SJCRH30 (cell line): ENCODE data around the gene DUXB. TPM values are rescaled to one million over a fixed set of nuclear protein-coding genes. Genes with fewer than 3 reads are reported as not detected.

ENCODE experiments used
- DNase-seq, 2 experiments: peaks; one replicate each; pipeline ENCODE4 v3.0.0-alpha.2; 2015 to 2020
- H3K27ac ChIP-seq: fragments of 250-450 bp; sonication (Bioruptor Pico); 2 replicates; pipeline ENCODE4 v1.5.1; 2020; ENCODE audit warnings: mild to moderate bottlenecking, moderate library complexity
- H3K27me3 ChIP-seq: fragments of 250-450 bp; sonication (Bioruptor Pico); 2 replicates; pipeline ENCODE4 v1.5.1; 2020; ENCODE audit warnings: mild to moderate bottlenecking, moderate library complexity
- H3K36me3 ChIP-seq: fragments of 250-450 bp; sonication (Bioruptor Pico); 2 replicates; pipeline ENCODE4 v1.5.1; 2020; ENCODE audit warnings: mild to moderate bottlenecking, moderate library complexity
- H3K4me1 ChIP-seq: fragments of 250-450 bp; sonication (Bioruptor Pico); 2 replicates; pipeline ENCODE4 v1.5.1; 2020; ENCODE audit warnings: mild to moderate bottlenecking, moderate library complexity
- H3K4me3 ChIP-seq: fragments of 250-450 bp; sonication (Bioruptor Pico); 2 replicates; pipeline ENCODE4 v1.5.1; 2020; ENCODE audit warnings: mild to moderate bottlenecking, moderate library complexity
- H3K9me3 ChIP-seq: fragments of 250-450 bp; sonication (Bioruptor Pico); replicated peaks from 2 replicates; pipeline ENCODE4 v1.5.1; 2020; ENCODE audit warnings: mild to moderate bottlenecking, moderate library complexity
- total RNA-seq: library from RNA; depleted of rRNA; stranded (reverse); fragments of >200 nt; shearing (Covaris generic); gene quantifications from 2 replicates; pipeline ENCODE4 v1.2.3, GENCODE V29; 2014; rRNA removed

The DUXB gene, protein sequence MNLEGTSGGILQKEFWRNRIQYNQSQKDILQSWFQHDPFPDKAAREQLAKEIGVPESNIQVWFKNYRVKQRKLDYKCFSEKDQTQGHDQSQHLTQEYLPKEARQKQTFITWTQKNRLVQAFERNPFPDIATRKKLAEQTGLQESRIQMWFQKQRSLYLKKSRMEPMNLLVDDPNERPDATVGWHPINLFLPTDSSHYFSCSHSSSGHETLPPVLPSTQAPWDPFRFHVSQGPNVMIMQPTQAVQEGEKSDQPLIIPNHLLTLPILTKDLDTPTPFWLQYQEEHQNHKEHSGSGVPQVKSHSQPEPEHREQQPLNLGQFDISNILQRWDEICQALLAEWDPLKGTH
- not detected in 2 replicates for total RNA-seq

DNA sequence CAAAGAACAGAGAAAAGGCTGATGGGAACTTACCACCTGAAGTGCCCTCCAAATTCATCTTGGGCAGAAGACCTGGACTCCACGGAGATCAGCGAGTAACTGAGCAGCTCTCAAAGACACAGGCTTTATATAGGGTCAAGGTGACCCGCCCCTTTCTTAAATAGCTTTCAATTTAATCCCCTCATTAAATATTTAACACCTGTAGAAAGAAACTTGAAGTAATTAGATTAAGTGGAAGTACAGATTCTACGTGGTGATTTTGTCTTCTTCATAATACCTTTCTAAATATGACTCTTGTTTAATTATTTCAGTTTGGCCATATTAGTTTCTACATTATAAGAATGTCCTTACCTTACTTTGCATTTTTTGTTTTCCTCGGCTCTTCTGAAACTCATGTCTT lies at the start of gene DUXB:
Gene DUXB (minus strand): TSS at position 101 of the 400 bp plus-strand sequence. CDS start 43 bp downstream, at position 58.
- DNase-seq: no peak
- Histone ChIP-seq H3K27ac (no peak within 1 kb of the TSS), H3K36me3 (no peaks in the 10 kb centered on the region), H3K9me3 (no peaks in the 10 kb centered on the region), H3K4me1 (no peaks in the 10 kb centered on the region), H3K4me3 (no peak within 1 kb of the TSS), H3K27me3 (no peaks in the 10 kb centered on the region)

DNA sequence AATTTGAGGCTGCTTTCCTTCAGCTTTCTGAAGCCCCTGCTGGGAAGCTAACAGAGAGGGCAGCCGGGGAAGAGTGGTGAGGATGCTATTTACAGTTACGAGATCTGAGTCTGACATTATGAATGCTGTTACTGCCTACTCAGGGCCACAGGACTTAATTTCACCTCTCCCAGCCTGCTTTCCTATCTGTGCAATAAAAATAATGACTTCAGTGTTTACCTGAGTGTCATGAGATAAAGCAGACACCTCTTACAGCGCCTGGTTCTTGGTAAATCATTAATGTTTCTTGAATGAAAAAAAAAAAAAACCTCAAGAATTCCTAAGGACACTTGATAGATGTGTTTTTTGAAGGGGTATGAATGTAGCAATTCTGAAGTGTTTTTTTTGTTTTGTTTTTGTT lies 49.3 kb upstream of the DUXB start:
- no peaks in the 10 kb centered on the region for H3K36me3 ChIP-seq
- H3K9me3 ChIP-seq: no peaks in the 10 kb centered on the region
- no peak overlapping the region for H3K4me3 ChIP-seq
- no peaks in the 10 kb centered on the region for H3K4me1 ChIP-seq
- DNase-seq: no peak
- no peaks in the 10 kb centered on the region for H3K27me3 ChIP-seq
- H3K27ac ChIP-seq: no peak overlapping the region

DNA sequence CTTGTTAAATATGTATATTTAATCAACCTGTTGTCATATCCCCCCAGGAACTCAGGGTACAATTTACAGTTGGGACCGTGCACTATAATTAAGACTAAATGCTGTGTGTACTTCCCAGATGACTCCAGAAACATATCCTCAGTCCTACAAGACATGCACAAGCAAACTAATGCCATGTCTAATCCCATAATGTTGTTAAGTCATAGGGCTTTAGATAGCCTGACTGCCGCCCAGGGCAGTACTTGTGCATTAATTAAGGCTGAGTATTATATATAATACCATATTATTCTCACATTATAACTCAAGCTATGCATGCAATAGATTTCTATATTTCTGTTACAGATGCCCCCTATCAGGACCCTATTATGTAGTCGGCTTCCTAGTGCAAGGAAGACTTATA lies 45.1 kb upstream of the DUXB start:
- H3K36me3 ChIP-seq: no peaks in the 10 kb centered on the region
- no peak overlapping the region for H3K27ac ChIP-seq
- H3K27me3 ChIP-seq: no peaks in the 10 kb centered on the region
- no peak overlapping the region for H3K4me3 ChIP-seq
- DNase-seq: no peak
- no peaks in the 10 kb centered on the region for H3K4me1 ChIP-seq
- H3K9me3 ChIP-seq: 0 out of 2 replicates have a peak, but pooled peaks cover 3% of the 10 kb centered on the region

DNA sequence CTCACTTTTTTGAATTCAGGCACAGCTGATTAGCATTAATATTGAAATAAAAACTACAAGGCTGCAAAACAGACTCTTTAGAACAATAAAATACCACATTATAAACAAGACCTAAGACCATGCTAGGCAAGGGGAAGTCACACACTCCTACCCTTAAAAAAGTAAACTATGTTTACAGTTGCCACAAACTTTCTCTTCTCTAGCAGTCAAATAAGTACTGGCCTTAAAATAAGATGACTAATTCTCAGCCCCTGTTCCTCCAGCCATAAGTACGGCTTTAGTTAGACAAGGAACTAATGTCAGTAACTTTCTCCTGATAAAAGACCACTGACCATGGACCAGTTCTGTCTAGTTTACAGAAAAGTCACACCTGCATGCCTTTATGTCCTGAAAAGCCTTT lies 44.6 kb upstream of the DUXB start:
- H3K36me3 ChIP-seq: no peaks in the 10 kb centered on the region
- no peaks in the 10 kb centered on the region for H3K27me3 ChIP-seq
- H3K4me3 ChIP-seq: no peak overlapping the region
- no peak overlapping the region for H3K27ac ChIP-seq
- no peaks in the 10 kb centered on the region for H3K4me1 ChIP-seq
- H3K9me3 ChIP-seq: 0 out of 2 replicates have a peak, but pooled peaks cover 3% of the 10 kb centered on the region
- DNase-seq: no peak

DNA sequence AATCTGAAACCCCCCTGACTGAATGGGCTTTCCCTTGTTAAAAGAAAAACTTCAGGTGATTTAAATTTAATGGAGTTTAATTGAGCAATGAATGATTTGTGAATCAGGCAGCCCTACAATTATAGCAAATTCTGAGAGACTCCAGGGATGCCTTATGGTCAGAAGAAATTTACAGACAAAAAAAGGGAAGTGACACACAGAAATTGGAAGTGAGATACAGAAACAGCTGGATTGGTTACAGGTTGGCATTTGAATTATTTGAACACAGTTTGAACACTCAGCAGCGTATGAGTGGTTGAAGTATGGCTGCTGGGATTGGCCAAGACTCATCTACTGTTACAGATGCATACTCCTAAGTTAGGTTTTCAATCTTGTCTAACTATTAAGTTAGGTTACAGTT lies 44.0 kb upstream of the DUXB start:
- Histone ChIP-seq H3K27ac (no peak overlapping the region), H3K4me1 (no peaks in the 10 kb centered on the region), H3K36me3 (no peaks in the 10 kb centered on the region), H3K9me3 (0 out of 2 replicates have a peak, but pooled peaks cover 3% of the 10 kb centered on the region), H3K27me3 (no peaks in the 10 kb centered on the region), H3K4me3 (no peak overlapping the region)
- no peak for DNase-seq

DNA sequence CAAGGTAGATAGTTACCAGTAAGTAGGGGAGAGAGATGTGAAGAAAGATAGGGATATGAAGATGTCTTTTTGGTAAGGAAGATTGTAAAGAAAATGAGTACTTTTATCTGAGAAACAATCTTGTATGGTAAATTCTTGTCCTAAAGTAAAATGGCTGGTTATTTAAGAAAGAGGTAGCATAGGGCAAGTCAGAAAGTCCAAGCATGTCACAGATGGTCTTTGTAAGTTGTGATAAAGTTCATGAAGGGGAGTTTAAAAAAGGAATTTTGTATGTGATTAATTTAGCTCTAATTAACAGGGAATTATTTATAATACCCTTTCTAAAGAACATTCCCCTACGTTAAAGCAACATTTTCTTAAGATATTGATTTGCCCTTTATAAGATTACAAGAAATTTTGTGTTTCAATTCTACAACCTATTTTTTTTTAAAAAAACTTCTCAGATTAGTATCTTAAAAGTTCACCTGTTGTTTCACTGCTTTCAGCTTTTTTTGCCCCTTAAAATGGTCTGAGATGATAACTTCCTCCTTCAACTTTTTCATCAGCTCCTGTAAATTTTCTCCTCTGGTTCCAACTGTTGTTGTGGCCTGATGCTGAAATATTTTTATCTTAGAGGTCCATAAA lies 41.3 kb upstream of the DUXB start:
- Histone ChIP-seq H3K27me3 (no peaks in the 10 kb centered on the region), H3K27ac (no peak overlapping the region), H3K9me3 (0 out of 2 replicates have a peak, but pooled peaks cover 3% of the 10 kb centered on the region), H3K4me1 (no peaks in the 10 kb centered on the region), H3K36me3 (no peaks in the 10 kb centered on the region), H3K4me3 (no peak overlapping the region)
- DNase-seq: no peak

DNA sequence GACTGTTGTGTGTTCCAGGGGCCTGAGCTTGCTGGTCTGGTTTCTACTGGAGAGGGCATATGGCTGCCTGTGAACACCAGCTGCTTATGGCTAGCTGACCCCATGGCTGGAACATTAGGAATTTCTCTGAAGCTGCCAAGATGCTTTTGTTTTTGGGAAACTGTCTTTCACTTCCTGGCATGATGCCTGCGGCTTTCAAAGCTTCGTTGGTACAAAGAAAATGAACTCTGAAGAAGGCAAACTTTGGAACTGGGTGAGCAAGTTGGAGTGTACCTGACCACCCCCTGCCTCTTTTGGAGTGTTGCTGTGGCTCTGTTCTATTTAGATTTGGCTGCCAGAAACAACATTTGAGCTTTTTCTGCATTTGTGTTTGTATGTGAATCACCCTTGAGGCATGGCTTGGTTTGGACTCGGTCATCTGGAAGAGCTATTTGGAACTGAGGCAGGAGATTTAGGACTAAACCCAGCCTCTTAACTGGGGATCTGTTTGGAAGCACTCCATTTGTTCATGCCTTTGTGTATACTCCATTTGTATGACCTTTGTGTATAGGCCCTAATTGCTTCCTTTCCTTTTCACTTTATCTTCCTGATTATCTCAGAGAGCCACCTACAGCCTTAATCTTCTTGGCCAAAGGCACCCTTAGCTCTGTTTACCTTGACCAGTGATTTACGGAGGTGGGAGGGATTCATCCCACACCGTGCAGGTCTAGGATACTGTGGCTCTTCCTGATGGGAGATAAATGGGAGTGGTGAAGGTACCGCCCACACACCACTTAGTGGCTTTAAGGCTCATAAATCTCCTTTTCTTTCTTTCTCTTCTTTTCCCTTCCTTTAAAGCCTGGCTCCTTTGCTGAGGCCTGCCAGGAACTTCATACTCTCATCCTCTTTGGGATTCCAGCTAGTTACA lies 32.3 kb upstream of the DUXB start:
- Histone ChIP-seq H3K9me3 (no peaks in the 10 kb centered on the region), H3K27me3 (no peaks in the 10 kb centered on the region), H3K27ac (peak overlapping the region; percentile 6; the same call in 1 of the 2 replicates), H3K36me3 (no peaks in the 10 kb centered on the region), H3K4me1 (no peaks in the 10 kb centered on the region), H3K4me3 (no peak overlapping the region)
- peak in 1 of 2 experiments; percentile 13 for DNase-seq

DNA sequence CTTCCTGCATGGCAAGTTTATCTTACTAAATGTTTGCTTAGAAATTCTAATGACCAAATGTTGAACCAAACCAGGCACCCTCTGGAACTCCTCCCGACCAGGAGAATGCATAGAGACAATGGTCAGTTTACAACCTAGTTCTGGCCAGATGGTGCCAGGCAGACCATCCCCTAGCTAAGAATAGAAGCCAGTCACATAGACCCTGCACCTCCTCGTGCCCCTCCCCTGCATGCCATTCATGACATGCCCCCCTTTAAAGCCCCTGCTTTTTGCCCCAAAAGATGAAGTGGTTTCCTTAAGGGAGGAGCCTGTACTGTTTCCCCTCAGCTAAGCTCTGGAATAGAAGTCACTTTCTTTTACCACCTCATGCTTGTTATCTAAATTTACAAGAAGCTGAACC lies 31.6 kb upstream of the DUXB start:
- Histone ChIP-seq H3K4me3 (no peak overlapping the region), H3K9me3 (no peaks in the 10 kb centered on the region), H3K27me3 (no peaks in the 10 kb centered on the region), H3K36me3 (no peaks in the 10 kb centered on the region), H3K27ac (no peak overlapping the region), H3K4me1 (no peaks in the 10 kb centered on the region)
- no peak for DNase-seq

DNA sequence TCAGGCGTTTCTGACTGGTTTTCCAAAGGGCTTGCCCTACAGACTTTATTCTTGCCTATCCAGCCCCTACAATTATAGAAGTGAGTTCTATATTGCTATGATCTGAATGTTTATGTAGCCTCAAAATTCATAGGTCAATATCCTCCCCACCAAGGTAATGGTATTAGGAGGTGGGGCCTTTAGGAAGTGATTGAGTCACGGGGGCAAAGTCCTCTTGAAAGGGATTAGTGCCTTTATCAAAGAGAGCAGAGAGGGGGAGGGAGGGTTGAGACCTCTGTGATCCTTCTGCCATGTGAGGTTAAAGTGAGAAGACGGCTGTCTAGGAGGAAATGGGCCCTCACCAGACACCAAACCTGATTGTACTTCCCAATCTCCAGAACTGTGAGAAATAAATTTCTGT lies 26.0 kb upstream of the DUXB start:
- no peaks in the 10 kb centered on the region for H3K36me3 ChIP-seq
- no peaks in the 10 kb centered on the region for H3K27me3 ChIP-seq
- no peak overlapping the region for H3K4me3 ChIP-seq
- H3K4me1 ChIP-seq: no peaks in the 10 kb centered on the region
- no peak overlapping the region for H3K27ac ChIP-seq
- no peaks in the 10 kb centered on the region for H3K9me3 ChIP-seq
- no peak for DNase-seq

DNA sequence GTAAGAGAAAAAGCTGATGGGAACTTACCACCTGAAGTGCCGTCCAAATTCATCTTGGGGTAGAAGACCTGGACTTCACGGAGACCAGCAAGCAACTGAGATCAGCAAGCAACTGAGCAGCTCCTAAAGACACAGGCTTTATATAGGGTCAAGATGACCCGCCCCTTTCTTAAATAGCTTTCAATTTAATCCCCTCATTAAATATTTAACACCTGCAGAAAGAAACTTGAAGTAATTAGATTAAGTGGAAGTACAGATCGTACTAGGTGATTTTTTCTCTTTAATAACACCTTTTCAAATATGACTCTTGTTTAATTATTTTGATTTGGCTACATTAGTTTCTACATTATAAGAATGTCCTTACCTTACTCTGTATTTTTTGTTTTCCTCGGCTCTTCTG lies 25.1 kb upstream of the DUXB start, which contains the start of gene CPHXL:
Gene CPHXL (minus strand): TSS at position 101 of the 400 bp plus-strand sequence. CDS start 48 bp downstream, at position 53.
- Histone ChIP-seq H3K27ac (no peak within 1 kb of the TSS), H3K4me3 (no peak within 1 kb of the TSS)
- no peak for DNase-seq

DNA sequence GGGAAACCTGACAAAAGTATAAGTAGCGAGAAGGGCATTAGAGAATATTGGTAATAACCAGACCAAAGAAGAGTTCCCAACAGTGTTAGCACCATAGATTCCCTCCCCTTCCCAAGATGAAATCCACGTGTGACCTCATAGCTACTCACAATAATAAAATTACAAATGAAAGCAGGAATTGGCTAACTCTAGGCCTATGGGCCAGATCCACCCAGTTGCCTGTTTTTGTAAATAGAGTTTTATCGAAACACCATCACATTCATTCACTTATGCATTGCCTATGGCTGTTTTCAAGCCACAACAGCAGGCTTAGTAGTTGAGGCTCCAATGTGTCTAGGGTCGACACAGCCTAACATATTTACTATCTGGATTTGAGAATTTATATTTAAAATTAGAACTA lies 17.2 kb upstream of the DUXB start:
- H3K36me3 ChIP-seq: no peaks in the 10 kb centered on the region
- no peak overlapping the region for H3K4me3 ChIP-seq
- H3K27ac ChIP-seq: no peak overlapping the region
- H3K4me1 ChIP-seq: no peaks in the 10 kb centered on the region
- H3K9me3 ChIP-seq: no peaks in the 10 kb centered on the region
- DNase-seq: no peak
- no peaks in the 10 kb centered on the region for H3K27me3 ChIP-seq

More for the DNA sequence above, 25.1 kb upstream of the DUXB start, which contains the start of gene CPHXL:
- Histone ChIP-seq H3K9me3 (no peaks in the 10 kb centered on the region), H3K4me1 (no peaks in the 10 kb centered on the region), H3K36me3 (no peaks in the 10 kb centered on the region), H3K27me3 (no peaks in the 10 kb centered on the region)

DNA sequence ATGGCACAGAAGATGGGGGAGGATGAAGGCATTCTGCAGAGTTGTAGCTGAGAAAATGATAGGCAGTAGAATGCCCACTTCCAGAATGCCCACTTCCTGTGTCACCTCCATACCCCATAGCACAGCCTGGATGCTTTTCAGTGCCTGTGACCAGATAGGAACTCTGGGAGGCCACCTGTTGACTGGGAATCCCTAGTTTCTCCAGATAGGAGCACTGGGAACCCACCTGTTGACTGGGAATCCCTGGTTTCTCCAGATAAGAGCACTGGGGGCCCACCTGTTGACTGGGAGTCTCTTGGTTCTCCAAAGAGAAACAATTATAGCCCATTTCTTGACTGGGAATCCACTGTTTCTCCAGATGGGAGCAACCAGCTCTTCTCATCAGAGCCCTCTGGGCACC lies 13.4 kb upstream of the DUXB start:
- H3K36me3 ChIP-seq: no peaks in the 10 kb centered on the region
- no peaks in the 10 kb centered on the region for H3K27me3 ChIP-seq
- H3K9me3 ChIP-seq: no peaks in the 10 kb centered on the region
- H3K27ac ChIP-seq: no peak overlapping the region
- no peak for DNase-seq
- no peak overlapping the region for H3K4me3 ChIP-seq
- no peaks in the 10 kb centered on the region for H3K4me1 ChIP-seq

DNA sequence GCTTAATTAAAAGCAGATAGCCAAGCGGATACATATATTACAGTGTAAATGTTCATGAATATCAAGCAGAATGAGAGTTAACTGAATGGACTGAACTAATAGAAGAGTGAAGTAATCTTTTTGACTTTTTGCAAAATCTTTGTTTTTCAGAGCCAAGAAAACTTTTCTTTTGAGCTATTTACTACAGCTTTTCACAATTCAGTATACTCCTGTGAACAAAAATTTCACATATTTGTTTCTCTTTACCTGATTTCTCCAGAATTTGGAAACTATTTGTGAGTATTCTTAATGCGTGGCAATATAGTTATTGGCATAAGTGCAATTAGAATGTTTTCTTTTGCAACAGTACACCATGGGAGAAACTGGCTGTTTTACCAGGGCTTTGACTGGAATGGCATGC lies 9.1 kb upstream of the DUXB start:
- Histone ChIP-seq H3K27me3 (no peaks in the 10 kb centered on the region), H3K4me1 (no peaks in the 10 kb centered on the region)

DNA sequence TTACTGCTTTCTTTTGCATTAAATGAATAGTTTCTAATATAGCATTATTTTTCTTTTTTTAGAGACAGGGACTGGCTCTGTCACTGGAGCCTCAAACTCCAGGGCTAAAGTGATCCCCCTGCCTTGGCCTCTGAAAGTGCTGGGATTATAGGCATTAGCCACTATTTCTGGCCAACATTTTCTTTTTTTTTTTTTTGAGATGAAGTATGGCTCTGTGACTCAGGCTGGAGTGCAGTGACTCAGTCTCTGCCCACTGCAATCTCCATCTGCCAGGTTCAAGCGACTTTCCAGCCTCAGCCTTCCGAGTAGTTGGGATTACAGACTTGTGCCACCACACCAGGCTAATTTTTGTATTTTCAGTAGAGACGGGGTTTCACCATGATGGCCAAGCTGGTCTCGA lies 2.0 kb upstream of the DUXB start:
- H3K4me1 ChIP-seq: no peaks in the 10 kb centered on the region
- no peak overlapping the region for H3K4me3 ChIP-seq
- no peak for DNase-seq
- no peaks in the 10 kb centered on the region for H3K36me3 ChIP-seq
- H3K27ac ChIP-seq: no peak overlapping the region
- H3K27me3 ChIP-seq: no peaks in the 10 kb centered on the region
- no peaks in the 10 kb centered on the region for H3K9me3 ChIP-seq

More for the DNA sequence above, 9.1 kb upstream of the DUXB start:
- Histone ChIP-seq H3K27ac (no peak overlapping the region), H3K9me3 (no peaks in the 10 kb centered on the region), H3K36me3 (no peaks in the 10 kb centered on the region), H3K4me3 (no peak overlapping the region)
- no peak for DNase-seq

DNA sequence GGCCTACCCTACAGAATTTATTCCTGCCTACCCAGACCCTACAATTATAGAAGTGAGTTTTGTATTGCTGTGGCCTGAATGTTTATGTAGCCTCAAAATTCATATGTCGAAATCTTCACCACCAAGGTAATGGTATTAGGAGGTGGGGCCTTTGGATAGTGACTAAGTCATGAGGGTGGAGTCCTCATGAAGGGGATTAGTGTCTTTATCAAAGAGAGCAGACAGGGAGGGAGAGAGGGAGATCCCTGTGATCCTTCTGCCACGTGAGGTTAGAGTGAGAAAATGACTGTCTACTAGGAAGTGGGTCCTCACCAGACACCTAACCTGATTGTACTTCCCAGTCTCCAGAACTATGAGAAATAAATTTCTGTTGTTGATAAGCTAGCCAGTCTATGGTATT lies 981 bp upstream of the DUXB start:
- no peak for DNase-seq
- H3K4me1 ChIP-seq: no peaks in the 10 kb centered on the region
- H3K27ac ChIP-seq: no peak overlapping the region
- no peaks in the 10 kb centered on the region for H3K36me3 ChIP-seq
- no peak overlapping the region for H3K4me3 ChIP-seq
- H3K27me3 ChIP-seq: no peaks in the 10 kb centered on the region
- no peaks in the 10 kb centered on the region for H3K9me3 ChIP-seq
